MM.1S (cell line): Measurements from ENCODE around the gene KLHL35.

Source experiments
- DNase-seq: peaks from one replicate; pipeline ENCODE4 v3.0.0-alpha.2; 2015
- H2AFZ ChIP-seq: fragments of 300-600 bp; sonication (generic); 2 replicates; pipeline ENCODE4 v1.6.0; 2016; ENCODE audit warnings: antibody characterized with exemption, low read length
- H3F3A ChIP-seq: fragments of 300-600 bp; sonication (generic); 2 replicates; pipeline ENCODE4 v1.6.1; 2016; ENCODE audit warnings: mild to moderate bottlenecking, antibody characterized with exemption, low read length, moderate library complexity, mixed read lengths; ENCODE audit not compliant: insufficient read depth
- H3K27ac ChIP-seq: fragments of 300-600 bp; sonication (generic); 2 replicates; pipeline ENCODE4 v1.5.1; 2016; ENCODE audit warnings: mild to moderate bottlenecking, low read length
- H3K27me3 ChIP-seq: fragments of 300-600 bp; sonication (generic); replicated peaks from 2 replicates; pipeline ENCODE4 v1.6.0; 2016; ENCODE audit warnings: low read length; ENCODE audit not compliant: insufficient read depth
- H3K36me3 ChIP-seq: fragments of 300-600 bp; sonication (generic); replicated peaks from 2 replicates; pipeline ENCODE4 v1.6.1; 2016; ENCODE audit warnings: mild to moderate bottlenecking, low read length, mixed read lengths; ENCODE audit not compliant: insufficient read depth
- H3K4me1 ChIP-seq: fragments of 300-600 bp; sonication (generic); 2 replicates; pipeline ENCODE4 v1.6.1; 2016; ENCODE audit warnings: low read length, mixed read lengths
- H3K4me2 ChIP-seq: fragments of 300-600 bp; sonication (generic); 2 replicates; pipeline ENCODE4 v1.6.0; 2016; ENCODE audit warnings: low read depth, low read length
- H3K4me3 ChIP-seq: fragments of 300-600 bp; sonication (generic); 2 replicates; pipeline ENCODE4 v1.5.1; 2016; ENCODE audit warnings: low read length, mixed read lengths
- H3K79me2 ChIP-seq: fragments of 300-600 bp; sonication (generic); 2 replicates; pipeline ENCODE4 v1.6.1; 2016; ENCODE audit warnings: mixed run types, low read length, mixed read lengths
- H3K9ac ChIP-seq: fragments of 300-600 bp; sonication (generic); 2 replicates; pipeline ENCODE4 v1.6.1; 2016; ENCODE audit warnings: low read length, mixed read lengths
- H3K9me2 ChIP-seq: fragments of 300-600 bp; sonication (generic); replicated peaks from 2 replicates; pipeline ENCODE4 v1.6.1; 2016; ENCODE audit warnings: mild to moderate bottlenecking, low read length, mixed read lengths; ENCODE audit not compliant: insufficient read depth
- H3K9me3 ChIP-seq: fragments of 300-600 bp; sonication (generic); replicated peaks from 2 replicates; pipeline ENCODE4 v1.6.1; 2016; ENCODE audit warnings: mild to moderate bottlenecking, low read length, mixed read lengths; ENCODE audit not compliant: insufficient read depth
- H4K20me1 ChIP-seq: fragments of 300-600 bp; sonication (generic); 2 replicates; pipeline ENCODE4 v1.6.1; 2016; ENCODE audit warnings: mild to moderate bottlenecking, low read length, moderate library complexity, mixed read lengths; ENCODE audit not compliant: insufficient read depth
- CTCF ChIP-seq: fragments of 300-600 bp; sonication (generic); IDR thresholded peaks from 2 replicates; pipeline ENCODE4 v1.5.1; 2016; ENCODE audit warnings: antibody characterized with exemption, low read length, mixed read lengths
- EZH2 ChIP-seq: fragments of 300-600 bp; sonication (generic); optimal IDR thresholded peaks from 2 replicates; pipeline ENCODE3; 2017; ENCODE audit warnings: low read depth, mild to moderate bottlenecking, antibody characterized with exemption, low read length, mixed read lengths
- EZH2phosphoT487 ChIP-seq: fragments of 300-600 bp; sonication (generic); IDR thresholded peaks from 2 replicates; pipeline ENCODE4 v1.6.1; 2018; ENCODE audit warnings: antibody characterized with exemption, low read length

Gene KLHL35

GRCh38 chr11:75429902-75430713 is 2.9 kb downstream of the KLHL35 start:
- no peaks in the 10 kb centered on the region for H3K36me3 ChIP-seq
- no peak overlapping the region for H2AFZ ChIP-seq
- no peak overlapping the region for H3K4me2 ChIP-seq
- H3K4me3 ChIP-seq = no peak overlapping the region
- no peak for DNase-seq
- H3K27ac ChIP-seq = no peak overlapping the region
- H3K27me3 ChIP-seq = peaks cover 48% of the 10 kb centered on the region
- TF ChIP-seq EZH2phosphoT487 (no peak), EZH2 (no peak), CTCF (no peak)
- no peaks in the 10 kb centered on the region for H3F3A ChIP-seq
- H3K4me1 ChIP-seq = no peaks in the 10 kb centered on the region
- no peaks in the 10 kb centered on the region for H3K79me2 ChIP-seq
- H4K20me1 ChIP-seq = no peaks in the 10 kb centered on the region
- H3K9me3 ChIP-seq = no peaks in the 10 kb centered on the region
- no peaks in the 10 kb centered on the region for H3K9me2 ChIP-seq
- no peak overlapping the region for H3K9ac ChIP-seq

- Histone ChIP-seq H3K4me1 (no peaks in the 10 kb centered on the region), H3K4me2 (no peak overlapping the region), H3K27me3 (peaks cover 43% of the 10 kb centered on the region), H2AFZ (no peak overlapping the region), H3K79me2 (no peaks in the 10 kb centered on the region), H3F3A (no peaks in the 10 kb centered on the region), H3K9me3 (no peaks in the 10 kb centered on the region), H3K27ac (no peak overlapping the region), H3K4me3 (no peak overlapping the region), H4K20me1 (no peaks in the 10 kb centered on the region), H3K9me2 (no peaks in the 10 kb centered on the region), H3K9ac (no peak overlapping the region), H3K36me3 (no peaks in the 10 kb centered on the region)
- TF ChIP-seq CTCF = no peak
- TF ChIP-seq EZH2 = no peak
- TF ChIP-seq EZH2phosphoT487 = no peak
- DNase-seq = no peak
These were observed 3.4 kb downstream of the KLHL35 start for GRCh38 chr11:75429641-75429901.

GRCh38 chr11:75428989-75429640 is 3.9 kb downstream of the KLHL35 start:
- H3K9me2 ChIP-seq = no peaks in the 10 kb centered on the region
- H4K20me1 ChIP-seq = no peaks in the 10 kb centered on the region
- no peak overlapping the region for H3K4me2 ChIP-seq
- H3K9ac ChIP-seq = no peak overlapping the region
- H3K36me3 ChIP-seq = no peaks in the 10 kb centered on the region
- no peak overlapping the region for H3K4me3 ChIP-seq
- H3K4me1 ChIP-seq = no peaks in the 10 kb centered on the region
- no peak for DNase-seq
- H3K79me2 ChIP-seq = no peaks in the 10 kb centered on the region
- H3F3A ChIP-seq = no peaks in the 10 kb centered on the region
- H3K27me3 ChIP-seq = peaks cover 38% of the 10 kb centered on the region
- TF ChIP-seq EZH2phosphoT487 (no peak), CTCF (no peak), EZH2 (no peak)
- H3K27ac ChIP-seq = no peak overlapping the region
- no peak overlapping the region for H2AFZ ChIP-seq
- H3K9me3 ChIP-seq = no peaks in the 10 kb centered on the region
